ENCODE measurements around the gene CEP41.
A peak's percentile ranks its signal among the peaks of the same experiment; 100 is the strongest.

CEP41 gene

DNA sequence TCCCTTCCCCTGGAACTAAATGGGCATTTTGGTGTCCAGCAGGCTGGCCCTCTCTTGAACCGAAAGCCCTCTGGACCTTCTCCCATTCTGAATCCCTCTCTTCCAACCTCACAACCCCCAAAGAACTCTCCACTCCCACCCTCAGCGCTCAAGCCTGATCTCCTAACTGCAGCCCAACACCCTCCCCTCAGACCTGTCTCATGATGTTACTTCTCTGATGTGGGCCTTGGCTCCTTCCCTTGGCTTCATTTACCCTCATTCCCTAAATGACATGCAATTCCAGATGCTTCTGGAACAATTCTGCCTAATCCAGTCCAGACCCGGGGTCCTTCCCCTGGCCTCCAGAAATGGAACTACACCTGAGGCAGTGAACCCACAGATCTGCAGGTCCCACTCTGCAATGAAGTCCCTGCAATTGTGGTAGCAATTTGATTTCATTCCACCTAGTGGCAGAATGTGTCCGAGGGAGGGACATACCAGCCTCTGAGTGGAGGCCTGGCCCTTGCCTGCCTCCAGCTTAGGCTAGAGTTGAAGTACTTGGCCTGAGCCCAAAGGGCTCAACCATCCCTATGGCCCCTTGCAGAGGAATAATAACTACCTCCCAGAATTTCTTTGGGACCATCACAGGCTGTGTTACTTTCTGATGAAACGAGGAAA lies 4.1 kb upstream of the CEP41 start:
- TF ChIP-seq, protein P1, sequence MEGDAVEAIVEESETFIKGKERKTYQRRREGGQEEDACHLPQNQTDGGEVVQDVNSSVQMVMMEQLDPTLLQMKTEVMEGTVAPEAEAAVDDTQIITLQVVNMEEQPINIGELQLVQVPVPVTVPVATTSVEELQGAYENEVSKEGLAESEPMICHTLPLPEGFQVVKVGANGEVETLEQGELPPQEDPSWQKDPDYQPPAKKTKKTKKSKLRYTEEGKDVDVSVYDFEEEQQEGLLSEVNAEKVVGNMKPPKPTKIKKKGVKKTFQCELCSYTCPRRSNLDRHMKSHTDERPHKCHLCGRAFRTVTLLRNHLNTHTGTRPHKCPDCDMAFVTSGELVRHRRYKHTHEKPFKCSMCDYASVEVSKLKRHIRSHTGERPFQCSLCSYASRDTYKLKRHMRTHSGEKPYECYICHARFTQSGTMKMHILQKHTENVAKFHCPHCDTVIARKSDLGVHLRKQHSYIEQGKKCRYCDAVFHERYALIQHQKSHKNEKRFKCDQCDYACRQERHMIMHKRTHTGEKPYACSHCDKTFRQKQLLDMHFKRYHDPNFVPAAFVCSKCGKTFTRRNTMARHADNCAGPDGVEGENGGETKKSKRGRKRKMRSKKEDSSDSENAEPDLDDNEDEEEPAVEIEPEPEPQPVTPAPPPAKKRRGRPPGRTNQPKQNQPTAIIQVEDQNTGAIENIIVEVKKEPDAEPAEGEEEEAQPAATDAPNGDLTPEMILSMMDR (IDR thresholded peaks at IDR 0.05; ENCODE audit: control insufficient read depth, extremely low read depth, insufficient read depth): no peak
- H3K4me3 ChIP-seq (ENCODE audit: low read depth, low read length): no peak overlapping the region
- no peak for DNase-seq (ENCODE audit: low read depth)

DNA sequence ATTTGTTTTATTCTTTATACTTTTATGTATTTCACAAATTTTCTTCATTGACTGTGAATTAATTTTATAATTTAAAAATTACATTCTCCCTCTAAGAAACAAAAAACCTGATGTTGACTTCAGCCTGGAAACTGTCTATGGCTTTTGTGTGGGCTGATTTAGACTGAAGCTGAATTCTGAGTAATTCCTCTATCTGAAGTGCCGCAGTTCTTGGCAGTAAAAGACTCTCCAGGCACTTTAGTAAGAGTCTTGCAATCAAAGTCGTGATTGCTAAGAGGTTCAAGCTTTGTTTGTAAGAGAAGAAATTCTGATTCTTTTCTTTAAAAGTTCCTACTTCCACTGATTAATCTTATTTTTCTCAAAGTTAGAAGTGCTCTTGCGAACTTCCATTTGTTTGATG lies 3.4 kb upstream of the CEP41 start:
- no peak overlapping the region for H3K4me3 ChIP-seq (ENCODE audit: low read depth, low read length)
- no peak for DNase-seq (ENCODE audit: low read depth)
- TF ChIP-seq, protein P1 (IDR thresholded peaks at IDR 0.05; ENCODE audit: control insufficient read depth, extremely low read depth, insufficient read depth): no peak

DNA sequence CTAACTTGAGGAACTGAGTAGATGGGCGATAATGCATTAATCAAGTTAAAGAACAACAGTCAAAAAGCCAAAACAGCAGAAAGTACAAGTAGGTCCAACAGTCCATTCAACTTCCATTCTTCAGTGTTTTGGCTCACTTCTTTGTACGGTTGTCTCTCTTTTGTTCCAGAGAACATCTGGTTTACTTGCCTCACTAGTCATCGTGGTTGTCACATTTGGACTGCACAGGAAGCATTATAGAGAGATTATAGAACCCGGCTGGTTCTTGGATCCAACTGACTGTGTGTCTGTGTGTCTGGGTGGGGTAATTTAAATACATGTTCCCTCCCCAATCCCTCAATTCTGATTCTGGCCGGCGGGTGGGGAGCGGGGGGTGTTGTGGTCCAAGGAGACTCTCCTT lies 1.8 kb upstream of the CEP41 start:
- TF ChIP-seq, protein P1 (IDR thresholded peaks at IDR 0.05; ENCODE audit: control insufficient read depth, extremely low read depth, insufficient read depth): no peak

DNA sequence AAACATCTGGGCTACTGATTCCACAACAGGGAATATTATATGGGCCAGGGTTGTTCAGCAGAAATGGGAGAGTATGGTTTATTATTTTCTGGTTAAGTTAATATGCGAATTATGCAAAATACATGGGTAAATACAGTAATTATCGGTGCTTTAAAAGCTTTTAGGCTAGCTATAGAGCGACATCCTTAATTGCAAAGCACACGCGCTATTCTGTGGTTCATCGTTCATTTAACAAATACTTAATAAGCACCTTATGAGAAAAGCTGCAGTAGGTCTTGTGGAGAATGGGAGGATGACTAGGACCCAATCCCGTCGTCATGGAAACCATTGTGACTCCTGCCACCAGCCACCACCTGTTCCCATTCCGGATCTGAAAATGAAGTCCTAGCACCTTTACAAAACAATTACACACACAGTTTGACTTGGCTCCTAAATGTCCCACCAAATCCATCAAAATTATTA lies 623 bp upstream of the CEP41 start:
- no peak for DNase-seq (ENCODE audit: low read depth)
- TF ChIP-seq, protein P1 (IDR thresholded peaks at IDR 0.05; ENCODE audit: control insufficient read depth, extremely low read depth, insufficient read depth): no peak
- H3K4me3 ChIP-seq (ENCODE audit: low read depth, low read length): peak overlapping the region; percentile 73

More for the DNA sequence above, 1.8 kb upstream of the CEP41 start:
- no peak for DNase-seq (ENCODE audit: low read depth)
- H3K4me3 ChIP-seq (ENCODE audit: low read depth, low read length): no peak overlapping the region

DNA sequence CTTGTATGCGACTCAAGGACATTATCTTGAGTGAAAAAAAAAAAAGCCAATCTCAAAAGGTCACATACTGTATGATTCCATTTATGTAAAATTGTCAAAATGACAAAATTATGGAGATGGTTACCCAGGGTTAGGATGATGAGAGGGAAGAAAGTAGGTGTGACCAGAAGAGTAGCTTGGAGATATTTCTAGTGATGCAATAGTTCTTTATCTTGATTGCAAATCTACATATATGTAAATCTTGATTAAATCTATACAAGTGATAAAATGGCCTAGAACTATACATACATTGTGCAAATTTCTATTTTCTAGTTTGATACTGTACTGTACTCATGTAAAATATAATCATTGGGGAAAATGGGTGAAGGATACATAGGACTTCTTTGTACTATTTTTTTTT lies 4.6 kb downstream of the CEP41 start:
- no peak for DNase-seq (ENCODE audit: low read depth)
- TF ChIP-seq, protein P1 (IDR thresholded peaks at IDR 0.05; ENCODE audit: control insufficient read depth, extremely low read depth, insufficient read depth): no peak
- H3K4me3 ChIP-seq (ENCODE audit: low read depth, low read length): no peak overlapping the region

DNA sequence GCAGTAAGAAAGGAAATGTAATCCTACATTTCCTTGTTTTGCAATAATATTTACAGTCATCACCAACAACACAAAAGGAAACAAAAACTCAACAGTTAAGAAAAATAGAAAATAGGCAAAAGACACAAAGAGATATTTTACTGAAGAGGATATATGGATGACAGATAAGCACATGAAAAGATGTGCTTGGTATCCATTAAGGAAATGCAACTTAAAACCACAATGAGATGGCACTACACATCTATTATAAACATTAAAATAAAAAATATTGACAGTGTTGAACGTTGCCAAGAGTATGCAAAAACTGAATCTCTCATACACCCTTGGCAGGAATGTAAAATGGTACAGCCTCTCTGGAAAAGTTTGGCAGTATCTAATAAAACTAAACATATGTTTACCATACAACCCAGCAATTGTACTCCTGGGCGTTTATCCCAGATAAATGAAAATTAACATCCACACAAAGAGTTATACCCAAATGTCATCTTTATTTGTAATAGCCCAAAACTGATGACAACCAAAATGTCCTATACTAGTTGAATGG lies 5.4 kb downstream of the CEP41 start:
- peak; percentile 77 for DNase-seq (ENCODE audit: low read depth)
- no peak overlapping the region for H3K4me3 ChIP-seq (ENCODE audit: low read depth, low read length)
- TF ChIP-seq, protein P1 (IDR thresholded peaks at IDR 0.05; ENCODE audit: control insufficient read depth, extremely low read depth, insufficient read depth): no peak

DNA sequence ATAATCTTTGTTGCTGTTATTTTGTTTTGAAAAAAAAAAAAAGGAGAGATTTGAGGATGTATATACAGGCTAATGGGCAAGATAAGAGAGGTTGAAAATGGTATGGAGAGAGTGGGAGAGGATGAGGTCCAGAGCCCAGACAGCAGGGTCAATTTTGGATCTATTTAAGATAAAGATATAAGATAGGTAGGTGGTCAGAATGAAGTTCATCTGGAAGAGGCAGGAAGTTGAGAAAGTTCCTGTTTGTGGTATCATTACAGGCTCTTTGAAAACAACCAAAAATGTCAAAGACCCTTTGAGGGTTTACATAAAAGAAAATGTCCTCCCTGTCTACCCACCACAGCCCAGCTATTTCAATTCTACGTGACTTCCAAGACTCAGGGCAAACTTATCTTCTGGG lies 7.5 kb downstream of the CEP41 start:
- TF ChIP-seq, protein P1 (IDR thresholded peaks at IDR 0.05; ENCODE audit: control insufficient read depth, extremely low read depth, insufficient read depth): no peak
- no peak for DNase-seq (ENCODE audit: low read depth)
- no peak overlapping the region for H3K4me3 ChIP-seq (ENCODE audit: low read depth, low read length)
